ENCODE data around the gene ULK1.

DNA sequence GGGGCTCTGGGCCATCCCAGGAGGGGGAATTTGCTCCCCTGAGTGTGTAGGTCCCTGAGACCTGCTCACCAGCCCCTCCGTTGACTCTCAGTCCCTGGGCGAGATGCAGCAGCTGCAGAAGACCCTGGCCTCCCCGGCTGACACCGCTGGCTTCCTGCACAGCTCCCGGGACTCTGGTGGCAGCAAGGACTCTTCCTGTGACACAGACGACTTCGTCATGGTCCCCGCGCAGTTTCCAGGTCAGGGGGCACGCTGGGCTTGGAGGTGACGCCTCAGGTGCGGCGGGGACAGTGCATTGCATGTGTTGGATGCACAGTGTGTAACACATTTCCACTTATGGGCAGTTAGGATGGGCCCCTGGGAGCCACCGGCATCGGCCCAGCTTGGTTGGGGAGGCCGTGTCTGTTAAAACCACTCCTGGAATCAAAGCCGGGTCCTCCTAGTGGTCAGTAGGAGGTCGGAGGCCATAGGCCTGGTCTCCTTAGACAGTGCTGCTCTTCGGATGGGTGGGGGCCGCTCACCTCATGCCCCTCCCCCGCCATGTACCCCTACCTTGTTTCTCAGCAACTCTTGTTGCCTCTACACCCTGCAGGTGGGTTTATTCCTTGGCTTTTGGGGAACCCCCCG lies 17.5 kb downstream of the ULK1 start:
- no peak for TF ChIP-seq KLF8 (tag by site-specific recombination; IDR thresholded peaks at IDR 0.05)
- no peak for TF ChIP-seq ZNF510 (tag by site-specific recombination; IDR thresholded peaks at IDR 0.05; ENCODE audit: insufficient replicate concordance)
- no peak for TF ChIP-seq MZF1 (tag by site-specific recombination; IDR thresholded peaks at IDR 0.05; ENCODE audit: borderline replicate concordance)
- no peak for TF ChIP-seq GLI4 (tag by site-specific recombination; IDR thresholded peaks at IDR 0.05)
- TF ChIP-seq, protein P1, sequence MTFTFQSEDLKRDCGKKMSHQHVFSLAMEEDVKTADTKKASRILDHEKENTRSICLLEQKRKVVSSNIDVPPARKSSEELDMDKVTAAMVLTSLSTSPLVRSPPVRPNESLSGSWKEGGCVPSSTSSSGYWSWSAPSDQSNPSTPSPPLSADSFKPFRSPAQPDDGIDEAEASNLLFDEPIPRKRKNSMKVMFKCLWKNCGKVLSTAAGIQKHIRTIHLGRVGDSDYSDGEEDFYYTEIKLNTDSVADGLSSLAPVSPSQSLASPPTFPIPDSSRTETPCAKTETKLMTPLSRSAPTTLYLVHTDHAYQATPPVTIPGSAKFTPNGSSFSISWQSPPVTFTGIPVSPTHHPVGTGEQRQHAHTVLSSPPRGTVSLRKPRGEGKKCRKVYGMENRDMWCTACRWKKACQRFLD (tag by site-specific recombination; IDR thresholded peaks at IDR 0.05), result no peak
- no peak for TF ChIP-seq ZBTB7A (tag by site-specific recombination; IDR thresholded peaks at IDR 0.05; ENCODE audit: low read depth)
- TF ChIP-seq, protein P2, sequence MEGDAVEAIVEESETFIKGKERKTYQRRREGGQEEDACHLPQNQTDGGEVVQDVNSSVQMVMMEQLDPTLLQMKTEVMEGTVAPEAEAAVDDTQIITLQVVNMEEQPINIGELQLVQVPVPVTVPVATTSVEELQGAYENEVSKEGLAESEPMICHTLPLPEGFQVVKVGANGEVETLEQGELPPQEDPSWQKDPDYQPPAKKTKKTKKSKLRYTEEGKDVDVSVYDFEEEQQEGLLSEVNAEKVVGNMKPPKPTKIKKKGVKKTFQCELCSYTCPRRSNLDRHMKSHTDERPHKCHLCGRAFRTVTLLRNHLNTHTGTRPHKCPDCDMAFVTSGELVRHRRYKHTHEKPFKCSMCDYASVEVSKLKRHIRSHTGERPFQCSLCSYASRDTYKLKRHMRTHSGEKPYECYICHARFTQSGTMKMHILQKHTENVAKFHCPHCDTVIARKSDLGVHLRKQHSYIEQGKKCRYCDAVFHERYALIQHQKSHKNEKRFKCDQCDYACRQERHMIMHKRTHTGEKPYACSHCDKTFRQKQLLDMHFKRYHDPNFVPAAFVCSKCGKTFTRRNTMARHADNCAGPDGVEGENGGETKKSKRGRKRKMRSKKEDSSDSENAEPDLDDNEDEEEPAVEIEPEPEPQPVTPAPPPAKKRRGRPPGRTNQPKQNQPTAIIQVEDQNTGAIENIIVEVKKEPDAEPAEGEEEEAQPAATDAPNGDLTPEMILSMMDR (tag by site-specific recombination; IDR thresholded peaks at IDR 0.05), result no peak
- TF ChIP-seq ZSCAN30 (tag by site-specific recombination; IDR thresholded peaks at IDR 0.05), result no peak
- TF ChIP-seq ZBTB21 (tag by site-specific recombination; IDR thresholded peaks at IDR 0.05), result no peak
- TF ChIP-seq ZNF610 (tag by site-specific recombination; IDR thresholded peaks at IDR 0.05; ENCODE audit: borderline replicate concordance), result no peak
